Loucy (cell line): ENCODE measurements around the gene CCDC73.

Experiments
- EZH2phosphoT487 ChIP-seq: fragments of 200-600 bp; IDR thresholded peaks from 2 replicates; pipeline ENCODE4 v1.6.1; 2018; ENCODE audit warnings: antibody characterized with exemption, mild to moderate bottlenecking, moderate library complexity, borderline replicate concordance
- TF ChIP-seq, protein P1 (sequence below): fragments of 200-600 bp; sonication (generic); conservative IDR thresholded peaks from 2 replicates; pipeline ENCODE4 v1.5.1; 2014; ENCODE audit warnings: mild to moderate bottlenecking, antibody characterized with exemption, low read length

DNA sequence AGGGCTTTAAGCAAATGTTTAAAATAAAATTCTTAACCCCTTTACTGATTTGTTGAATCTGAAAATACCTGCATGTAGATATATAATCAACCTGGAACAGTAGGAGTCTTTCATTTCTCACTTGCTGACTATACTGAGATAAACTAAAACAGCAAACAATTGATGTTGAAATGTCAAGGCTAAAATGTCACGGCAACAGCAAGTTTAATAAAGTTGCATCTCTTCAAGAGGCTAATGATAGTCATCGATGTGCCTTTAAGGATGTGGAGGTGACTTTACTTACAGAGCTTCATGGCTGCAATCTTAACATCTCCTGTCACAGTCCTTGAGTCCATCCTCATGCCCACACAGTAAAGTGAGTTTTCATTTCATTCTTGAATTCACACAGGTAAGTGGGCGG is 31.7 kb upstream of the CCDC73 start:
- TF ChIP-seq, protein P1, sequence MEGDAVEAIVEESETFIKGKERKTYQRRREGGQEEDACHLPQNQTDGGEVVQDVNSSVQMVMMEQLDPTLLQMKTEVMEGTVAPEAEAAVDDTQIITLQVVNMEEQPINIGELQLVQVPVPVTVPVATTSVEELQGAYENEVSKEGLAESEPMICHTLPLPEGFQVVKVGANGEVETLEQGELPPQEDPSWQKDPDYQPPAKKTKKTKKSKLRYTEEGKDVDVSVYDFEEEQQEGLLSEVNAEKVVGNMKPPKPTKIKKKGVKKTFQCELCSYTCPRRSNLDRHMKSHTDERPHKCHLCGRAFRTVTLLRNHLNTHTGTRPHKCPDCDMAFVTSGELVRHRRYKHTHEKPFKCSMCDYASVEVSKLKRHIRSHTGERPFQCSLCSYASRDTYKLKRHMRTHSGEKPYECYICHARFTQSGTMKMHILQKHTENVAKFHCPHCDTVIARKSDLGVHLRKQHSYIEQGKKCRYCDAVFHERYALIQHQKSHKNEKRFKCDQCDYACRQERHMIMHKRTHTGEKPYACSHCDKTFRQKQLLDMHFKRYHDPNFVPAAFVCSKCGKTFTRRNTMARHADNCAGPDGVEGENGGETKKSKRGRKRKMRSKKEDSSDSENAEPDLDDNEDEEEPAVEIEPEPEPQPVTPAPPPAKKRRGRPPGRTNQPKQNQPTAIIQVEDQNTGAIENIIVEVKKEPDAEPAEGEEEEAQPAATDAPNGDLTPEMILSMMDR: no peak
- no peak for TF ChIP-seq EZH2phosphoT487
